Mesothelial cell of epicardium (in vitro differentiated cells): ENCODE results near the gene MYO1E. TPM values are rescaled to one million over a fixed set of nuclear protein-coding genes. Genes with fewer than 3 reads are reported as not detected.

Source experiments
- DNase-seq, 2 experiments: peaks; one replicate each; pipeline ENCODE4 v3.0.0; 2021; ENCODE audit warnings: low spot score in 2 of 2; ENCODE audit not compliant: unreplicated experiment in 2 of 2
- H3K27ac Mint-ChIP-seq: 2 replicates; pipeline ENCODE4 v1.8.0; 2021; ENCODE audit warnings: mixed read lengths
- H3K27me3 Mint-ChIP-seq: 2 replicates; pipeline ENCODE4 v1.8.0; 2021; ENCODE audit warnings: low read depth, mixed read lengths
- H3K36me3 Mint-ChIP-seq: 2 replicates; pipeline ENCODE4 v1.8.0; 2021; ENCODE audit warnings: mixed read lengths
- H3K4me1 Mint-ChIP-seq: 2 replicates; pipeline ENCODE4 v1.8.0; 2021; ENCODE audit warnings: mixed read lengths
- H3K4me3 Mint-ChIP-seq: 2 replicates; pipeline ENCODE4 v1.8.0; 2021; ENCODE audit warnings: mild to moderate bottlenecking, moderate library complexity, mixed read lengths
- H3K9me3 Mint-ChIP-seq: 2 replicates; pipeline ENCODE4 v1.8.0; 2021; ENCODE audit warnings: mixed read lengths
- CTCF ChIP-seq: fragments of 200-600 bp; sonication (generic); IDR thresholded peaks from one replicate; pipeline ENCODE4 v1.5.0; 2021; ENCODE audit warnings: antibody characterized with exemption; ENCODE audit not compliant: unreplicated experiment
- total RNA-seq: library from RNA; stranded (reverse); gene quantifications from 3 replicates; pipeline ENCODE4 v1.2.1, GENCODE V29; 2021

The MYO1E gene
- total RNA-seq, 1 donor from 2014 or later: 54.2 TPM

DNA sequence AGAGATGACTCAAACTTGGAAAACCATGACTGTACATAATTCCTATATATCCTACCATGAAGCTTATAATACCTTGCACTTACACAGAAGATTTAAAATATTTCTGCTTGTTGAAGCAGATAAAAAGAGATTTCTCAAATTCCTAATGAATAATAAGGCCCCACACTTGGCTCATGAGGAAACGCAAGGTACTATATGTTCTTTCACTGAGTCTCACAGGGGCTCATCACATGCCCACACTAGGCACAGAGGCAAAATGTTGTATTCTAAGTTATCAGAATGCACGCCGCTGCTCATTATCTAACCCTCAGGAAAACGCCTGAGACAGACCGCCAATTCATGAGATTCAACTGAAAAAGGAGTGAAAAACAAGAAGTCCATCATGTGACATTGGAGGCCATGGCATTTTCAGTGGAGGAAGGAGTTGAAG is 5.6 kb downstream of the MYO1E start:
- peaks cover 8% of the 10 kb centered on the region for H3K4me1 Mint-ChIP-seq
- H3K4me3 Mint-ChIP-seq: no peak overlapping the region
- peaks cover 12% of the 10 kb centered on the region for H3K27me3 Mint-ChIP-seq
- no peak for TF ChIP-seq CTCF
- H3K27ac Mint-ChIP-seq: no peak overlapping the region
- H3K36me3 Mint-ChIP-seq: no peaks in the 10 kb centered on the region
- no peak for DNase-seq
- H3K9me3 Mint-ChIP-seq: no peaks in the 10 kb centered on the region

DNA sequence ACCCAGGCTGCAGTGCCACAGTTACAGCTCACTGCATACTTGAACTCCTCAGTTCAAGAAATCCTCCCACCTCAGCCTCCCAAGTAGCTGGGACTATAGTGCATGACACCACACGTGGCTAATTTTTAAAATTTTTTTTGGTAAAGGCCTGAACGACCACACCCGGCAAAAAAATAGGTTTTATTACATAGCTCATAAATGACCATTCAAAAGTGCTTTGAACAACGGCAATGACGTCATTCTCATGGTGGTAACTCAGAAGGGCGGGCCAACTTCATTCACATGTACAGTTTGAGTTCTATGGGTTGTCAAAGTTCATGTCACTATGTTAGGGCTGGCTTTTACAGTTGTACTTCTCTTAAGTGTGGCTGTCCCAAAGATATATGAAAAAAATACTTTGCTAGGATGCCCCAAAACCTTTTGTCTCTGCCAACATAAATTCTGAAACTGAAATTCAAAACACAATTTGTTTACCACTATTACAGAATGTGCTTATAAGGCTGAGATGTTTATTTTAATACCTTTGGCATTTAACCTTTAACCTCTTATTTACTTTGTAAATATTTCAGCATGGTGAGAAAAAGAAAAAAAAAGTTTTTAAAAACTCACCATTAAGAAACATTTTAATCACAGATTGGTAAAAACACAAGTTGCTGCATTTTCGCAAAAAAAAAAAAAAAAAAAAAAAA is 6.2 kb downstream of the MYO1E start:
- H3K4me1 Mint-ChIP-seq: peaks cover 8% of the 10 kb centered on the region
- no peaks in the 10 kb centered on the region for H3K9me3 Mint-ChIP-seq
- DNase-seq: no peak
- no peaks in the 10 kb centered on the region for H3K36me3 Mint-ChIP-seq
- no peak for TF ChIP-seq CTCF
- no peak overlapping the region for H3K4me3 Mint-ChIP-seq
- H3K27ac Mint-ChIP-seq: no peak overlapping the region
- H3K27me3 Mint-ChIP-seq: peaks cover 12% of the 10 kb centered on the region

GRCh38 chr15:59364248-59364647 is 8.4 kb downstream of the MYO1E start:
- Mint-ChIP-seq H3K36me3 (no peaks in the 10 kb centered on the region), H3K27ac (no peak overlapping the region), H3K9me3 (no peaks in the 10 kb centered on the region), H3K4me3 (no peak overlapping the region), H3K27me3 (no peaks in the 10 kb centered on the region), H3K4me1 (no peaks in the 10 kb centered on the region)
- no peak for TF ChIP-seq CTCF
- no peak for DNase-seq

DNA sequence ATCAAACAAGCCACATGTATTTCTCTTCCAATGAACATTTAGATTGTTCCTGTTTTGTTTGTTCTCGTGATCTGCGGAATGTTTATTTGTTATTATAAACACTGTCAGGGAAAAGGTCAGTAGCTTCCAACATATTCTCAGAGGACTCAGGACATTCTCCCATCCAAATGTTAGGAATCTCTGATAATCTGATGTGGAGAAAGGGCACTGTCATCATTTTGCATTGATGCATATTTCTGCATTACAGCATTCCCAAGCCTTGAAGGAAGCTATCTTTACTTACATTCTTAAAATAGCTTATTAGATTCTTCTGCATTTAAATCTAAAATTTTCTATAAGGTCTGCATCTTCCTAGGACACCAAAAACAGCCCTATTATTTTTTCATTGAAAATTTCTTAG is 10.3 kb downstream of the MYO1E start:
- Mint-ChIP-seq H3K4me3 (no peak overlapping the region), H3K27ac (no peak overlapping the region), H3K27me3 (no peaks in the 10 kb centered on the region), H3K4me1 (no peaks in the 10 kb centered on the region), H3K36me3 (peaks cover 6% of the 10 kb centered on the region), H3K9me3 (no peaks in the 10 kb centered on the region)
- TF ChIP-seq CTCF: no peak
- DNase-seq: no peak

DNA sequence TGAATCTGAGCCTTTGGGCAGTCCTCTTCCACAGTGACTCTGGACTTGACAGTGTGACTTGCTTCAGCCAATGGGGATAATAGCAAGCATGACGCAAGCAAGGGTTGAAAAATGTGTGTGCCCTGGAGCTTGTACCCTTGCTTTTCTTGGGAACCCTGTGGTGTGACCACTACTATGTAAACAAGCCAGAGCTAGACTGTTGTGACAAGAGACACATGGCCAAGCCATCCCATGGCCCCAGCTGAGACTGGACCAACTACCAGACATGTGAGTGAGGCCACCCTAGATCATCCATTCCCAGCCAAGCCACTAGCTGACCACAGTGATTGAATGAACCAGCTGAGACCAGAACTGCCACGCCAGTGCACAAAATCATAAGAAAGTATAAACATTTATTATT is 11.8 kb downstream of the MYO1E start:
- no peak overlapping the region for H3K4me3 Mint-ChIP-seq
- H3K27me3 Mint-ChIP-seq: peaks cover 7% of the 10 kb centered on the region
- no peak for DNase-seq
- H3K9me3 Mint-ChIP-seq: no peaks in the 10 kb centered on the region
- TF ChIP-seq CTCF: no peak
- no peak overlapping the region for H3K27ac Mint-ChIP-seq
- peaks cover 7% of the 10 kb centered on the region for H3K36me3 Mint-ChIP-seq
- H3K4me1 Mint-ChIP-seq: no peaks in the 10 kb centered on the region
